ENCODE results near the gene UBE3A.

DNA sequence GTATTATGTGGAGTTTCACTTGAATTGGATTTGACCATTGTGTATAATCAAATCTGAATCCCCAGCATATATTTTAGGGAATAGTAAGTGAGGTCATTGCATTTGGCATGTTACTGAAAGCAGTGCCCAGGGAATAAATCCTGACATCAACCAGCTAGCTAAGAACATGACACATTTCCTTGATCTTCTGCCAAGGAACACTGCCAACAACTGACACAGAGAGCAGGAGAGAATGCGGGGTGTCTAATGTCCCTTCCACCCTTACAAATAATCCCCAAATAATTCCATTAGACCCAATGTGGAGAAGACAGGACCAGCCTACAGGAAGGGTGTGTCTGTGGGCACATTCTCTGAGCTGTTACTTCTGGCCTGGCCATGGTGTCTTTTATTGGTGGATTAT is 30.6 kb upstream of the UBE3A start:
- TF ChIP-seq, protein P1, sequence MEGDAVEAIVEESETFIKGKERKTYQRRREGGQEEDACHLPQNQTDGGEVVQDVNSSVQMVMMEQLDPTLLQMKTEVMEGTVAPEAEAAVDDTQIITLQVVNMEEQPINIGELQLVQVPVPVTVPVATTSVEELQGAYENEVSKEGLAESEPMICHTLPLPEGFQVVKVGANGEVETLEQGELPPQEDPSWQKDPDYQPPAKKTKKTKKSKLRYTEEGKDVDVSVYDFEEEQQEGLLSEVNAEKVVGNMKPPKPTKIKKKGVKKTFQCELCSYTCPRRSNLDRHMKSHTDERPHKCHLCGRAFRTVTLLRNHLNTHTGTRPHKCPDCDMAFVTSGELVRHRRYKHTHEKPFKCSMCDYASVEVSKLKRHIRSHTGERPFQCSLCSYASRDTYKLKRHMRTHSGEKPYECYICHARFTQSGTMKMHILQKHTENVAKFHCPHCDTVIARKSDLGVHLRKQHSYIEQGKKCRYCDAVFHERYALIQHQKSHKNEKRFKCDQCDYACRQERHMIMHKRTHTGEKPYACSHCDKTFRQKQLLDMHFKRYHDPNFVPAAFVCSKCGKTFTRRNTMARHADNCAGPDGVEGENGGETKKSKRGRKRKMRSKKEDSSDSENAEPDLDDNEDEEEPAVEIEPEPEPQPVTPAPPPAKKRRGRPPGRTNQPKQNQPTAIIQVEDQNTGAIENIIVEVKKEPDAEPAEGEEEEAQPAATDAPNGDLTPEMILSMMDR (IDR thresholded peaks at IDR 0.05; ENCODE audit: low read length), result no peak
- no peak for TF ChIP-seq EZH2 (IDR thresholded peaks at IDR 0.05; ENCODE audit: borderline replicate concordance, low read length)
